IPS-18c (cell line): ENCODE measurements around the gene NCS1.
"Not testable (repeated sequence)": the region's sequence is repeated elsewhere in the genome, so short reads cannot be mapped to it uniquely, and the experiment has no call there.

Experiments
- H3K4me3 ChIP-seq: 2 replicates; pipeline ENCODE4 v1.7.0; 2013; ENCODE audit warnings: low read depth, mild to moderate bottlenecking, low read length, moderate library complexity; ENCODE audit not compliant: insufficient read depth
- H3K9me3 ChIP-seq: one replicate; pipeline ENCODE4 v1.6.1; 2013; ENCODE audit warnings: mild to moderate bottlenecking, low read length, moderate library complexity; ENCODE audit not compliant: control insufficient read depth, insufficient read depth

Gene NCS1

GRCh38 chr9:130276121-130276520, 103.9 kb downstream of the NCS1 start:
- Histone ChIP-seq H3K4me3 (no peak overlapping the region), H3K9me3 (no peaks in the 10 kb centered on the region)

DNA sequence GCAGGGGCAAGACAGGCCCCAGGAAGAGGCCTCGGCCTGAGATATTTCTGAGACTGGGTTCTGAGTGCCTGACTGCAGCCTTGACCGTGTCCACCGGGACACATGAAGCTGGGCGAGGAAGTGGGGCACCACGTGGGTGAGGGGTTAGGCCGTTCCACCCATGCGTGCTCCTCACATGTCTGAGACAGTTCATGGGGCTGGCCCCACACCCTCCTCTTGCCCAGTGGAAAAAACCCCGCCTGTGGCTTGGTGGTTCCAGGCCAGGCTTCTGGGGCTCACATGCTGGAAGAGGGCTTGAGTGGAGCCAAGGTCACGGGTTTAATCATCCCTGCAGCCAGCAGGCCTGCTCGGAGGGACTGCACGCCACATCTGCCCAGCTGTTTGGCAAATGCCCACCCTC, 104.8 kb downstream of the NCS1 start:
- H3K9me3 ChIP-seq = no peaks in the 10 kb centered on the region
- H3K4me3 ChIP-seq = no peak overlapping the region

DNA sequence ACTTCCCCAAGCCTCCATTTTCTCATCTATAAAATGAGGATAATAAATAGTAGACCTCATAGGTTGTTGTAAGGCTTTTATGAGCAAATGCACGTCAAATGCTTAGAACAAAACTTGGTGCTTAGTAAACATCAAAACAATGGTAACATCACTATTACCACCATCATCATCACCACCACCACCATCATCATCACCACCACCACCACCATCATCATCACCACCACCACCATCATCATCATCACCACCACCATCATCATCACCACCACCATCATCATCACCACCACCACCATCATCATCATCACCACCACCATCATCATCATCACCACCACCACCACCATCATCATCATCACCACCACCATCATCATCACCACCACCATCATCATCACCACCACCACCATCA, 105.3 kb downstream of the NCS1 start:
- H3K4me3 ChIP-seq, H3K9me3 ChIP-seq: not testable (repeated sequence)

DNA sequence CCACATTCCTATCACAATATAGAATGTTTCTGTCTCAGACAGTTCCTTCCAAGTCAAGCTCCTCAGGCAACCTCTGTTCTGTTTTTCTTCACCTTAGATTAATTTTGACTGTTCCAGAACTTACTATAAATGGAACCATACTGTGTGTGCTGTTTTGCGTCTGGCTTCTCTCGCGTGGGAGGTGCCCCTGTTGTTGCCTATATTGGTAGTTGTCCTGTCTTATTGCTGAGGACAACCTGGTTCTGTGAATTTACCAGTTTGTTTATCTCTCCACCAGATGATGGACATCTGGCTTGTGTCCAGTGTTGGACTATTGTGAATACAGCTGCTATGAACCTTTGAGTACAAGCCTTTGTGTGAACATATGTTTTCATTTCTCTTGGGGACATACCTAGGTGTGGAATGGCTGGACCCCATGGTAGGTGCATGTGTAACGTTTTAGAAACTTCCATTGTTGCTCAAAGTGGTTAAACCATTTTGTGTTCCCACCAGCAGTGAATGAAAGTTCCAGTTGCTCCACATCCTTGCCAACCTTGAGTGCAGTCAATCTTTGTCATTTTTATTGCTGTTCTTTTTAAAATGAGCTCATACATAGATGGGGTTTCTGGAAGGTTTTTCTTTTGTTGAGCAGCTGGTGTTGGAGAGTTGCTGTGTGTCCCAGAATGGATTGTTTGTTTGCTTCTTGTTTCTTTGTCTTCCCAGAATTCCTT, 111.5 kb downstream of the NCS1 start:
- no peaks in the 10 kb centered on the region for H3K9me3 ChIP-seq
- H3K4me3 ChIP-seq = no peak overlapping the region

- Histone ChIP-seq H3K9me3 (no peaks in the 10 kb centered on the region), H3K4me3 (no peak overlapping the region)
These were observed 112.0 kb downstream of the NCS1 start for GRCh38 chr9:130284249-130284625.

DNA sequence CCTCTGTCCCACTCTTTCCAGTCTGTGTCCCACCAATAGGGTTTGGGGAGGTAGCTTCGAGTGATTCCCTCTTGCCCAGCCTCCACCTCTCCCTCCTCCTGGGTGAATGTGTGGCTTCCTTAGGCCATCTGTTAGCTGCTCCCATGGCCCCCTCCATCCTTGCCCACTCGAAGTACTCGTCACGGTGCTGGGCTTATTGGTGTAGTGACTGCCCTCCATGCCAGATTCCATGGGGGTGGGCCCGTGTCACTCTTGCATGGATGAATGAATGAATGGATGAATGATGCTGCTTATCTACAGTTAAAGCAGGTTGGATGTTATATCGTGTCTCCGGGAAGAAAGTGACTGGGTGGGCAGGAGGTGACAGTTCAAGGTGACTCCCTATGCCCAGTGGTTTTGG, 112.5 kb downstream of the NCS1 start:
- H3K4me3 ChIP-seq = no peak overlapping the region

GRCh38 chr9:130285271-130285670, 113.1 kb downstream of the NCS1 start:
- Histone ChIP-seq H3K4me3 (no peak overlapping the region), H3K9me3 (no peaks in the 10 kb centered on the region)

More for the DNA sequence above, 112.5 kb downstream of the NCS1 start:
- H3K9me3 ChIP-seq = no peaks in the 10 kb centered on the region

DNA sequence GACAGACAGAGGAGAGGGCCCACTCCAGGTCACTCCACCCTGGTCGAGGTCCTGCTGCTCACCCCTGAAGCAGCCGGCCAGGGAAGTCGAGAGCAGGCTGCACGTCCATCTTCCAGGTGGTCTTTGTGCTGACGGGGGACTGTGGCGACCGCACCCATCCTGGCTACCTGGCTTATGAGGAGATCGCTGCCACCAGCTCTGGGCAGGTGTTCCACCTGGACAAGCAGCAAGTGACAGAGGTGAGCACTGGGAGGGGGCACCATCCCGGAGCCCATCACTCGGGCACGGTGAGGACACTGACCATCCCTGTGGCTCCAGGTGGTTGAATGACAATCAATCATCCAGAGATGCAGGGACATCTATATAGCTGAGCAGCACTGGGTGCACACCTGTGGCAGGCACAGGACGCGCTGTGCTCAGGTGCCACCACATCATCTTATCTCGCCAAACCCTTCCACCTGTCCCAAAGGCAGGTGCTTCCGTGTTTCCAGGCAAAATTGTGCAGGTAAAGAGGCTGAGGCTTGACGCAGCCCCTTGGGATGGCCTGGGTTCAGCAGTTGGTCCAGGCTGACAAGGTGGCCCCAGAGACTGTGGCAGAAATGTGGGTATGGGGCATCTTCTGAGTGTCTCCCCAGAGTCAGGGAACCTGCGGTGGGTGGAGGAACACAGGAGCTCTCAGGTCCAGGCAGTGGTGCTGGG, 114.0 kb downstream of the NCS1 start:
- Histone ChIP-seq H3K9me3 (no peaks in the 10 kb centered on the region), H3K4me3 (no peak overlapping the region)
